HG03064 (cell line): Measurements from ENCODE around the gene ZNF771.
"Not testable (repeated sequence)": the region's sequence is repeated elsewhere in the genome, so short reads cannot be mapped to it uniquely, and the experiment has no call there.

Experiments
- ATAC-seq: cut with Tn5 transposase; IDR thresholded peaks from one replicate; pipeline ENCODE4 v1.9.1; 2021; ENCODE audit warnings: low read depth; ENCODE audit not compliant: unreplicated experiment

ZNF771 gene

GRCh38 chr16:30458561-30459394, 51.4 kb downstream of the ZNF771 start:
- peak; percentile 73 for ATAC-seq

GRCh38 chr16:30459456-30459855, 52.0 kb downstream of the ZNF771 start:
- no peak for ATAC-seq

- not testable (repeated sequence) for ATAC-seq
Measured at GRCh38 chr16:30461426-30461825, 54.0 kb downstream of the ZNF771 start.

GRCh38 chr16:30464078-30464477, 56.7 kb downstream of the ZNF771 start:
- no peak for ATAC-seq
